ENCODE data around the gene GPR84. TPM values are rescaled to one million over a fixed set of nuclear protein-coding genes. Genes with fewer than 3 reads are reported as not detected.
"Not testable (repeated sequence)": the region's sequence is repeated elsewhere in the genome, so short reads cannot be mapped to it uniquely, and the experiment has no call there.

Gene GPR84
- total RNA-seq, 2 donors from 2014 or later = 23.5 to 91.5 TPM

DNA sequence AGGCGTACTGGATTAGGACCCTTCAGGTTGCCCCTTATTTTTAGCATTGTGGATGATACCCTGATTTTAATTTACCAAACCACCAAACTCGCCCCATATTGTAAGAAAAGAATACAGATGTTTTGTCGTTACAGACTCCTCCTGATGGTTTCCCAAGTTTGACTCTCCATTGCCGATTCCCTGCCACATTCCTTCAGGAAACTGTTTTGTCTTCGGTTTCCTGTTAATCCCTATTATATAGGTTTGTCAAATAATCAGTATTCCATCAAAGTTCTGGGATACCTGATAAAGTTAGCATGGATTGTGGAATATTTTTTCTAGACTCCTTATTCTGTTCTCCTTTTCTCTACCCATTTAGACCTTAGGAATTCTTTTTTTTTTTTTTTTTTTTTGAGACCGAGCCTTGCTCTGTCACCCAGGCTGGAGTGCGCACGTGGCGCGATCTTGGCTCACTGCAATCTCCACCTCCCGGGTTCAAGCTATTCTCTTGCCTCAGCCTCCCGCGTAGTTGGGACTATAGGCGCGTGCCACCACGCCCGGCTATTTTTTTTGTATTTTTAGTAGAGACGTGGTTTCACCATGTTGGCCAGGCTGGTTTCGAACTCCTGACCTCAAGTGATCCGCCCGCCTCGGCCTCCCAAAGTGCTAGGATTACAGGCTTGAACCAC, 38.7 kb downstream of the GPR84 start:
- H3K36me3 Mint-ChIP-seq; H3K27me3 Mint-ChIP-seq; H3K9me3 Mint-ChIP-seq; ATAC-seq; DNase-seq (ENCODE audit: low spot score): not testable (repeated sequence)
- Mint-ChIP-seq H3K4me1 (ENCODE audit: low read depth in 2 of 2) (peaks cover 34 to 44% of the 10 kb centered on the region in 2 donors), H3K27ac (peak overlapping the region; percentile 85 to 96), H3K4me3 (peak overlapping the region; percentile 98)

DNA sequence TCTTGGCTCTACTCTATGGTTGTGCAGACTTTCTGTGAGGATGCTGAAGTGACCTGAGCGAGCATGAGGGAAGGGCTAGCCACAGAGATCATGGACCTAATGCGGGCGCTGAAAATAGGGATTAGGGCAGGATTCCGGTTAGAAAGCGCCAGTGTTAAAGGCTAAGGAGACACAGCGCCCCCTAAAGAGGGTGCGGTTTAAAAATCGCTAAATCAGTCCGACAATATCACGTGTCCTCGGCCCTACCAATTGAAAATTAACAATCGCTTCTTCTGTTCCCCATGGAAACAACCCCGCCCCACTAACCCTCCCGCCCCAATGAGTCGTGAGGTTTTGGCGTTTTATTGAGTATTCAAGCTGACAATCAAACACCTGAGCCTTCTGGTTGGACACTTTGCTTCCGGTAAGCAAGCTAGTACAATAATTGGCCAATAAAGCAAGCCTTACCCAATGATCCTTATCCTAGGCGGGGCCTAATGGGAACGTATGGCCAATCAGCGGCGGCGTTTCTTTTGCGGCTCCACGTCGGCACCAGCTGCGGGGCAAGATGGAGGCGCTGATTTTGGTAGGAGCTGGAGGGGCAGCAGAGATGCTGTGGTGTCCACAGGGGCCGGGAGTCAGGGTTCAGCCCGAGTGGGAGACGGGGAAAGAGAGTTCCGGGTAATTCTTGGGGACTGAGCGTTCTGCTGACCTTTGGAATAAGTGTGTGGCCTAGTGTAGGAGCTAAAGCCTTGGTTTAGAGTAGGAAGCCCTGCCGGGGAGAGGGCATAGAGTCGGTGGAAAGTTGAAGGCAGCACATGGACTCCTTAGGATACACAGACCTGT, 39.5 kb downstream of the GPR84 start, which contains the start of gene COPZ1:
COPZ1 (plus strand) TSS at position 515 of the 825 bp plus-strand sequence; CDS start at position 548, 33 bp downstream.
- H3K4me3 Mint-ChIP-seq = peak within 1 kb of the TSS; percentile 98
- no peaks in the 10 kb centered on the region for H3K9me3 Mint-ChIP-seq
- peaks cover 30 to 36% of the 10 kb centered on the region in 2 donors for H3K4me1 Mint-ChIP-seq (ENCODE audit: low read depth in 2 of 2)
- H3K36me3 Mint-ChIP-seq = no peaks in the 10 kb centered on the region
- no peaks in the 10 kb centered on the region for H3K27me3 Mint-ChIP-seq
- ATAC-seq (peak; percentile 98), DNase-seq (ENCODE audit: low spot score) (peak; percentile 95)
- H3K27ac Mint-ChIP-seq = peak within 1 kb of the TSS; percentile 85 to 96

GRCh38 chr12:54321363-54321762, 42.9 kb downstream of the GPR84 start:
- Mint-ChIP-seq H3K27me3 (no peaks in the 10 kb centered on the region), H3K27ac (no peak overlapping the region), H3K4me3 (no peak overlapping the region), H3K9me3 (no peaks in the 10 kb centered on the region), H3K4me1 (ENCODE audit: low read depth in 2 of 2) (peaks cover 12 to 14% of the 10 kb centered on the region in 2 donors), H3K36me3 (no peaks in the 10 kb centered on the region)
- DNase-seq (ENCODE audit: low spot score) = no peak
- no peak for ATAC-seq

Other genes starting within 250 kb of the GPR84 start
- gene SMUG1, start 175.5 kb downstream of the GPR84 start, total RNA-seq = 10 to 100 TPM; 25.2 to 25.3 TPM
- gene CBX5, start 84.4 kb downstream of the GPR84 start, total RNA-seq = 10 to 100 TPM; 65.6 to 73.6 TPM
- gene HNRNPA1, start 83.8 kb downstream of the GPR84 start, total RNA-seq = 1,000 to 10,000 TPM in 1 of 2 donors, 100 to 1,000 TPM in 1; 997 to 1,580 TPM
- gene NFE2, start 63.5 kb downstream of the GPR84 start, total RNA-seq = 1 to 10 TPM in 1 of 2 donors, not detected in 1; 3.7 TPM
- gene COPZ1, start 39.4 kb downstream of the GPR84 start, total RNA-seq = 100 to 1,000 TPM; 111 to 158 TPM
- 1 to 10 TPM; 1.1 to 1.5 TPM for gene ZNF385A, start 20.2 kb upstream of the GPR84 start, total RNA-seq
- gene ITGA5, start 54.8 kb upstream of the GPR84 start, total RNA-seq = 10 to 100 TPM; 31.8 to 32.1 TPM
- gene GTSF1, start 109.1 kb upstream of the GPR84 start, total RNA-seq = 10 to 100 TPM in 1 of 2 donors, 1 to 10 TPM in 1; 7.2 to 10.5 TPM
- gene NCKAP1L, start 133.3 kb upstream of the GPR84 start, total RNA-seq = 100 to 1,000 TPM; 143 to 179 TPM
- gene PDE1B, start 185.1 kb upstream of the GPR84 start, total RNA-seq = 10 to 100 TPM; 28.4 to 34.6 TPM
- not detected for gene PPP1R1A, start 224.2 kb upstream of the GPR84 start, total RNA-seq

All from natural killer cell treated with Interleukin-12 subunit alpha and Interleukin-12 subunit beta and Interleukin-15 and Interleukin-18, amount 100 ng/mL, for 72 hours (primary cell).